K562 (cell line): ENCODE results near the gene RCOR1. TPM values are rescaled to one million over a fixed set of nuclear protein-coding genes. Genes with fewer than 3 reads are reported as not detected.

Source experiments
- ATAC-seq: fragments of 200-7000 bp; cut with Tn5 transposase; 3 replicates; pipeline ENCODE4 v1.9.1; 2020; ENCODE audit warnings: moderate library complexity
- BruUV-seq: library from RNA; stranded (reverse); fragments of 400-500 nt; replicated peaks from 2 replicates; lab custom pipeline; 2021; lab: Mats Ljungman, UMichigan
- CTCF ChIA-PET: fragments of 300-600 bp; formaldehyde crosslinking; extraction: SDS; loops from one replicate; lab custom pipeline; 2021; ENCODE audit warnings: low intra/inter-chr PET ratio; lab: Yijun Ruan, JAX
- POLR2A ChIA-PET: fragments of 300-600, 350-650 bp; sonication (Branson Sonifier 250); formaldehyde crosslinking; extraction: SDS; loops from one replicate; lab custom pipeline; 2021; ENCODE audit warnings: antibody characterized with exemption, inconsistent platforms; lab: Yijun Ruan, JAX
- DNase-seq, 4 experiments: peaks; one replicate each; pipeline versions ENCODE4 v3.0.0 to v3.0.0-alpha.2; 2011 to 2018; ENCODE audit warnings: low spot score in 3 of 4, mixed read lengths in 3 of 4; ENCODE audit errors: extremely low read depth in 1 of 4
- FAIRE-seq: peaks from 2 replicates; lab custom pipeline; 2011; peaks lifted over from hg19 to GRCh38; lab: Jason Lieb, UNC
- H2AFZ ChIP-seq: 2 replicates; pipeline ENCODE4 v1.6.0; 2011; ENCODE audit warnings: low read depth, low read length, control low read depth, inconsistent platforms
- H3K27ac ChIP-seq: fragments of 200-600 bp; 3 replicates; pipeline ENCODE4 v1.8.0; 2011; ENCODE audit warnings: low read depth, mild to moderate bottlenecking, control low read depth, inconsistent platforms, low read length, moderate library complexity, mixed read lengths; ENCODE audit errors: extremely low read depth
- H3K27me3 ChIP-seq, 2 experiments: fragments of 300-600 bp in 1 of 2; 2 replicates in 1 of 2; 3 replicates in 1 of 2; pipeline versions ENCODE4 v1.6.0 to v1.8.0; 2011; ENCODE audit warnings: inconsistent platforms in 2 of 2, low read length in 2 of 2, mild to moderate bottlenecking in 1 of 2, mixed read lengths in 1 of 2, moderate library complexity in 1 of 2; ENCODE audit not compliant: control insufficient read depth in 2 of 2, insufficient read depth in 2 of 2
- H3K36me3 ChIP-seq: fragments of 300-600 bp; 3 replicates; pipeline ENCODE4 v1.8.0; 2011; ENCODE audit warnings: mild to moderate bottlenecking, low read length, inconsistent platforms; ENCODE audit not compliant: control insufficient read depth, insufficient read depth
- H3K4me1 ChIP-seq, 2 experiments: fragments of 200-600 bp in 1 of 2; replicated peaks in 1 of 2; 2 replicates in 1 of 2; 3 replicates in 1 of 2; pipeline versions ENCODE4 v1.5.1 to v1.8.0; 2011; ENCODE audit warnings: inconsistent platforms in 2 of 2, low read length in 2 of 2, mild to moderate bottlenecking in 1 of 2, mixed read lengths in 1 of 2, moderate library complexity in 1 of 2; ENCODE audit not compliant: control insufficient read depth in 2 of 2, insufficient read depth in 2 of 2
- H3K4me2 ChIP-seq: 2 replicates; pipeline ENCODE4 v1.6.1; 2011; ENCODE audit warnings: low read length, control low read depth, inconsistent platforms, mixed read lengths; ENCODE audit not compliant: insufficient read depth
- H3K4me3 ChIP-seq: fragments of 200-600 bp; sonication (generic), shearing (Covaris generic); 2 replicates; pipeline ENCODE4 v1.5.1; 2016; ENCODE audit warnings: control low read depth, inconsistent platforms
- H3K79me2 ChIP-seq: fragments of 200-600 bp; 3 replicates; pipeline ENCODE4 v1.8.0; 2011; ENCODE audit warnings: low read length, inconsistent platforms; ENCODE audit not compliant: control insufficient read depth, insufficient read depth
- H3K9ac ChIP-seq, 2 experiments: 2 replicates each; pipeline versions ENCODE4 v1.6.0 to v1.6.1; 2011; ENCODE audit warnings: low read depth in 2 of 2, low read length in 2 of 2, control low read depth in 1 of 2, inconsistent platforms in 1 of 2, mild to moderate bottlenecking in 1 of 2, mixed read lengths in 1 of 2; ENCODE audit not compliant: insufficient read depth in 1 of 2
- H3K9me1 ChIP-seq: one replicate; pipeline ENCODE4 v1.6.0; 2011; ENCODE audit warnings: inconsistent platforms, mild to moderate bottlenecking, low read length, moderate library complexity; ENCODE audit not compliant: control insufficient read depth, insufficient read depth
- H3K9me3 ChIP-seq: replicated peaks from 2 replicates; pipeline ENCODE4 v1.5.1; 2011; ENCODE audit warnings: low read depth, low read length, inconsistent platforms; ENCODE audit not compliant: control insufficient read depth, insufficient read depth
- H4K20me1 ChIP-seq: replicated peaks from 2 replicates; pipeline ENCODE4 v1.6.1; 2011; ENCODE audit warnings: low read length, inconsistent platforms, mixed read lengths; ENCODE audit not compliant: control insufficient read depth, insufficient read depth
- CEBPB ChIP-seq: fragments of 450-650 bp; IDR thresholded peaks from 2 replicates; pipeline ENCODE4 v1.6.1; 2016; ENCODE audit warnings: missing genetic modification characterization, missing compliant biosample characterization
- ETV5 ChIP-seq: sonication (generic); formaldehyde crosslinking; IDR thresholded peaks from 2 replicates; pipeline ENCODE4 v1.4.0; 2020; ENCODE audit warnings: low read depth, mild to moderate bottlenecking, missing genetic modification reagents
- FOS ChIP-seq: IDR thresholded peaks from 3 replicates; pipeline ENCODE4 v1.6.1; 2011; ENCODE audit not compliant: insufficient read length; ENCODE audit errors: extremely low read depth
- HMBOX1 ChIP-seq: sonication (generic); IDR thresholded peaks from 2 replicates; pipeline ENCODE4 v1.6.1; 2016
- SRF ChIP-seq, 2 experiments: fragments of 250-450, 450-650 bp in 1 of 2; sonication (Bioruptor Pico) in 1 of 2; sonication (generic) in 1 of 2; formaldehyde crosslinking; IDR thresholded peaks; 2 replicates each; pipeline versions ENCODE4 v1.5.0 to v1.5.1; 2020 to 2022; ENCODE audit warnings: mild to moderate bottlenecking in 1 of 2, missing genetic modification reagents in 1 of 2
- WGBS: fragments of 100-300 bp; shearing (Covaris generic); methylation state at CpG from one replicate; pipeline ENCODE4 v1.1.6; 2016; ENCODE audit warnings: low coverage, mixed read lengths; ENCODE audit not compliant: insufficient coverage; ENCODE audit errors: missing lambda C conversion rate; 5-methylcytosine and 5-hydroxymethylcytosine counted together
- in situ Hi-C: fragments of 300-500 bp; cut with MboI; formaldehyde crosslinking; loops from 4 replicates; pipeline ENCODE4 v1.15.0; 2018; ENCODE audit warnings: inconsistent platforms, mixed read lengths
- intact Hi-C: fragments of 100-400 bp; cut with micrococcal nuclease; formaldehyde crosslinking; loops from 2 replicates; pipeline ENCODE4 v1.14.2; 2022
- polyA plus RNA-seq, 8 experiments: library from polyadenylated mRNA; depleted of rRNA in 4 of 8; stranded (reverse) in 5 of 8; unstranded in 3 of 8; fragments of >200 nt; fragmentation: Nextera tagmentation in 2 of 8; fragmentation: Illumina TruSeq in 1 of 8; extraction: Ambion mirVana in 2 of 8; extraction: Trizol in 1 of 8; gene quantifications; 2 replicates each; pipeline versions ENCODE4 v1.2.1 to v1.2.3, GENCODE V29; 2011 to 2014; ENCODE audit warnings: inconsistent platforms in 1 of 8, missing spikeins in 1 of 8
- total RNA-seq, 7 experiments: library from RNA; depleted of rRNA in 6 of 7; stranded (reverse); fragments of >200 nt in 6 of 7; fragmentation: Illumina TruSeq in 2 of 7; extraction: Trizol in 2 of 7; gene quantifications; 2 replicates each; pipeline versions ENCODE4 v1.2.1 to v1.2.3, GENCODE V29; 2011 to 2021; ENCODE audit warnings: low replicate concordance in 1 of 7

The RCOR1 gene
- total and polyA plus RNA-seq, 9 of the 15 experiments (the other 6 are each of a cell fraction or from before 2014, with no cell fraction given) = 8.5 to 47.9 (median 20.9) TPM

- ATAC-seq (no peak), FAIRE-seq (no peak), DNase-seq (no peak)
- TF ChIP-seq HMBOX1 = 0 out of 2 replicates have a peak, but pooled peaks have one; percentile 14
- peak in 1 of 2 experiments; percentile 88; a peak in 2 of 4 replicates for TF ChIP-seq SRF (CRISPR knock-in tag; IDR thresholded peaks at IDR 0.05)
- no peak for TF ChIP-seq FOS
- Histone ChIP-seq H3K36me3 (peaks cover 32% of the 10 kb centered on the region; the same call in 2 of the 3 replicates), H3K27ac (no peak overlapping the region), H3K4me3 (no peak overlapping the region), H3K27me3 (no peaks in the 10 kb centered on the region), H2AFZ (no peak overlapping the region), H4K20me1 (peaks cover 43% of the 10 kb centered on the region), H3K9me1 (no peaks in the 10 kb centered on the region), H3K9ac (no peak overlapping the region), H3K4me1 (peaks cover 4 to 5% of the 10 kb centered on the region in 2 experiments; a peak in 3 of 5 replicates), H3K9me3 (no peaks in the 10 kb centered on the region), H3K4me2 (no peak overlapping the region), H3K79me2 (peaks cover 93% of the 10 kb centered on the region)
- in situ Hi-C loops = no loop called here
- WGBS = 56% methylated on average over 2 of the region's 2 CpGs
- intact Hi-C loops = no loop called here
- CTCF ChIA-PET = no interaction called here
- TSS peak; percentile 16 for BruUV-seq
- POLR2A ChIA-PET = interaction anchor here (1.4 kb wide), 1 partner anchor 9 kb away, joined by 10 read pairs; no protein-coding TSS in a partner anchor
These were observed 11.7 kb downstream of the RCOR1 start for GRCh38 chr14:102604183-102604582.

- 60% methylated on average over 1 of the region's 2 CpGs for WGBS
- TF ChIP-seq CEBPB (tag) = peak; percentile 43
- no peak for TF ChIP-seq ETV5 (CRISPR knock-in tag)
- BruUV-seq = no TSS peak
- Histone ChIP-seq H2AFZ (no peak overlapping the region), H3K4me2 (no peak overlapping the region), H3K79me2 (peaks cover 94% of the 10 kb centered on the region), H3K36me3 (peaks cover 31% of the 10 kb centered on the region; the same call in 1 of the 3 replicates), H3K27me3 (no peaks in the 10 kb centered on the region), H3K9ac (no peak overlapping the region), H3K27ac (no peak overlapping the region), H4K20me1 (peaks cover 43% of the 10 kb centered on the region), H3K4me1 (peaks cover 4 to 5% of the 10 kb centered on the region in 2 experiments; a peak in 3 of 5 replicates), H3K9me3 (no peaks in the 10 kb centered on the region), H3K4me3 (no peak overlapping the region), H3K9me1 (no peaks in the 10 kb centered on the region)
- CTCF ChIA-PET = no interaction called here
- DNase-seq (no peak), ATAC-seq (no peak), FAIRE-seq (no peak)
- POLR2A ChIA-PET = interaction anchor here (0.6 to 1.4 kb wide), 3 partner anchors 10 to 74 kb away, joined by 3 to 10 read pairs (median 6); no protein-coding TSS in a partner anchor
- intact Hi-C loops (no loop called here), in situ Hi-C loops (no loop called here)
These were observed 12.6 kb downstream of the RCOR1 start for GRCh38 chr14:102605029-102605428.
